OCI-LY7 (cell line): Measurements from ENCODE around the gene NPR3. TPM values are rescaled to one million over a fixed set of nuclear protein-coding genes. Genes with fewer than 3 reads are reported as not detected.

ENCODE experiments used
- BruUV-seq: library from RNA; stranded (reverse); fragments of 400-500 nt; replicated peaks from 2 replicates; lab custom pipeline; 2021; lab: Mats Ljungman, UMichigan
- CTCF ChIA-PET: fragments of 300-600 bp; sonication (Branson Sonifier 250); formaldehyde crosslinking; loops from one replicate; lab custom pipeline; 2022; ENCODE audit warnings: antibody characterized with exemption; ENCODE audit not compliant: unreplicated experiment; lab: Charles Lee
- POLR2A ChIA-PET: fragments of 300-600 bp; sonication (Branson Sonifier 250); formaldehyde crosslinking; loops from one replicate; lab custom pipeline; 2022; ENCODE audit warnings: antibody characterized with exemption; lab: Charles Lee
- DNase-seq: peaks from one replicate; pipeline ENCODE4 v3.0.0-alpha.2; 2015; ENCODE audit warnings: low spot score
- H2AFZ ChIP-seq: fragments of 200-600 bp; sonication (generic), shearing (Covaris generic); 2 replicates; pipeline ENCODE4 v1.6.1; 2014; ENCODE audit warnings: mild to moderate bottlenecking, antibody characterized with exemption, low read length, moderate library complexity
- H3K27ac ChIP-seq: fragments of 200-600 bp; sonication (generic); 2 replicates; pipeline ENCODE4 v1.5.1; 2014; ENCODE audit warnings: mixed run types, low read depth, mild to moderate bottlenecking, moderate library complexity, low read length, inconsistent platforms; ENCODE audit not compliant: poor library complexity, severe bottlenecking
- H3K36me3 ChIP-seq: fragments of 200-600 bp; sonication (generic); 2 replicates; pipeline ENCODE4 v1.6.1; 2014; ENCODE audit warnings: mild to moderate bottlenecking, antibody characterized with exemption, low read length, moderate library complexity, mixed read lengths; ENCODE audit not compliant: insufficient read depth
- H3K4me1 ChIP-seq: fragments of 200-600 bp; sonication (generic); 2 replicates; pipeline ENCODE4 v1.5.1; 2014; ENCODE audit warnings: mild to moderate bottlenecking, low read length; ENCODE audit not compliant: insufficient read depth, poor library complexity, severe bottlenecking
- H3K4me2 ChIP-seq: fragments of 200-600 bp; sonication (generic); 2 replicates; pipeline ENCODE4 v1.6.1; 2014; ENCODE audit warnings: mild to moderate bottlenecking, low read length
- H3K4me3 ChIP-seq: fragments of 200-600 bp; sonication (generic); 2 replicates; pipeline ENCODE4 v1.5.1; 2014; ENCODE audit warnings: mild to moderate bottlenecking, low read depth, low read length; ENCODE audit not compliant: poor library complexity, severe bottlenecking
- H3K79me2 ChIP-seq: fragments of 200-600 bp; sonication (generic); 2 replicates; pipeline ENCODE4 v1.6.1; 2016; ENCODE audit warnings: low read depth, mild to moderate bottlenecking, low read length, moderate library complexity, mixed read lengths; ENCODE audit not compliant: insufficient read depth
- H3K9me2 ChIP-seq: fragments of 200-600 bp; sonication (generic); 2 replicates; pipeline ENCODE4 v1.6.1; 2016; ENCODE audit warnings: mild to moderate bottlenecking, low read length, mixed read lengths; ENCODE audit not compliant: insufficient read depth
- H3K9me3 ChIP-seq: fragments of 200-600 bp; sonication (generic); 2 replicates; pipeline ENCODE4 v1.6.1; 2014; ENCODE audit warnings: mild to moderate bottlenecking, mixed run types, low read length, mixed read lengths
- H4K20me1 ChIP-seq: fragments of 200-600 bp; sonication (generic); 2 replicates; pipeline ENCODE4 v1.6.1; 2014; ENCODE audit warnings: mild to moderate bottlenecking, antibody characterized with exemption, low read length, moderate library complexity, mixed read lengths; ENCODE audit not compliant: insufficient read depth
- EZH2phosphoT487 ChIP-seq: fragments of 200-600 bp; sonication (generic); IDR thresholded peaks from 2 replicates; pipeline ENCODE4 v1.6.1; 2018; ENCODE audit warnings: low read depth, borderline replicate concordance, mild to moderate bottlenecking, mixed run types, antibody characterized with exemption, low read length, moderate library complexity, mixed read lengths
- intact Hi-C: fragments of 100-400 bp; cut with micrococcal nuclease; formaldehyde crosslinking; loops from one replicate; pipeline ENCODE4 v1.10.0; 2022; ENCODE audit not compliant: unreplicated experiment
- total RNA-seq, 2 experiments: library from RNA; depleted of rRNA in 1 of 2; stranded (reverse); fragments of >200 nt in 1 of 2; shearing (Covaris generic) in 1 of 2; gene quantifications; 2 replicates each; pipeline ENCODE4 v1.2.3, GENCODE V29; 2014 to 2022
- TF ChIP-seq, protein P1 (sequence below): fragments of 200-600 bp; sonication (generic); conservative IDR thresholded peaks from 2 replicates; pipeline ENCODE4 v1.5.1; 2014; ENCODE audit warnings: mild to moderate bottlenecking, antibody characterized with exemption, low read length, moderate library complexity, mixed read lengths

The NPR3 gene
- total RNA-seq, 2 experiments from 2014 or later = not detected

DNA sequence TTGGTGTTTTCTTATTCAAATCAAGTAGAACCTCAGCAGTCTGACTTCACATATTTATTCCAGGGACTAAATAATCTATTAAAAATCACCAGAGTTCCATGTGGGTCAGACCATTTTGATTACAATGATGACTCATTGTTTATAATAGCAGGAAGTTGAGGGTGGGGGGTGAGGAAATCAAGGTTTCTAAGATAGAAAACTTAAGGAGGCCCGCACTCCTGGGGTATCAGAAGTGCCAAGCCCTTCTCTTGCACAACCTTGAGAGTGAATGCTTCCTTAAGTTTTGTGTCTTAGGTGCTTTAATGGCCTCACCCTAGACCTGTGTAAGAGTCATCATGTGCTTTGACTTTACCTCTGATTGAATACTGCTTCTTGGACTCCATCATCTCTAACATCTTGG lies 31.9 kb upstream of the NPR3 start:
- no TSS peak for BruUV-seq
- no peaks in the 10 kb centered on the region for H3K9me3 ChIP-seq
- no peak for DNase-seq
- H3K27ac ChIP-seq = no peak overlapping the region
- no peaks in the 10 kb centered on the region for H4K20me1 ChIP-seq
- no peak overlapping the region for H2AFZ ChIP-seq
- H3K4me2 ChIP-seq = no peak overlapping the region
- no peak overlapping the region for H3K4me3 ChIP-seq
- ChIA-PET POLR2A (interaction anchor here (0.6 kb wide), 2 partner anchors 145 to 394 kb away, joined by 3 read pairs; no protein-coding TSS in a partner anchor), CTCF (no interaction called here)
- no peaks in the 10 kb centered on the region for H3K79me2 ChIP-seq
- no peaks in the 10 kb centered on the region for H3K36me3 ChIP-seq
- intact Hi-C loops = no loop called here
- no peak for TF ChIP-seq EZH2phosphoT487
- TF ChIP-seq, protein P1, sequence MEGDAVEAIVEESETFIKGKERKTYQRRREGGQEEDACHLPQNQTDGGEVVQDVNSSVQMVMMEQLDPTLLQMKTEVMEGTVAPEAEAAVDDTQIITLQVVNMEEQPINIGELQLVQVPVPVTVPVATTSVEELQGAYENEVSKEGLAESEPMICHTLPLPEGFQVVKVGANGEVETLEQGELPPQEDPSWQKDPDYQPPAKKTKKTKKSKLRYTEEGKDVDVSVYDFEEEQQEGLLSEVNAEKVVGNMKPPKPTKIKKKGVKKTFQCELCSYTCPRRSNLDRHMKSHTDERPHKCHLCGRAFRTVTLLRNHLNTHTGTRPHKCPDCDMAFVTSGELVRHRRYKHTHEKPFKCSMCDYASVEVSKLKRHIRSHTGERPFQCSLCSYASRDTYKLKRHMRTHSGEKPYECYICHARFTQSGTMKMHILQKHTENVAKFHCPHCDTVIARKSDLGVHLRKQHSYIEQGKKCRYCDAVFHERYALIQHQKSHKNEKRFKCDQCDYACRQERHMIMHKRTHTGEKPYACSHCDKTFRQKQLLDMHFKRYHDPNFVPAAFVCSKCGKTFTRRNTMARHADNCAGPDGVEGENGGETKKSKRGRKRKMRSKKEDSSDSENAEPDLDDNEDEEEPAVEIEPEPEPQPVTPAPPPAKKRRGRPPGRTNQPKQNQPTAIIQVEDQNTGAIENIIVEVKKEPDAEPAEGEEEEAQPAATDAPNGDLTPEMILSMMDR = no peak
- no peaks in the 10 kb centered on the region for H3K4me1 ChIP-seq
- H3K9me2 ChIP-seq = no peaks in the 10 kb centered on the region

DNA sequence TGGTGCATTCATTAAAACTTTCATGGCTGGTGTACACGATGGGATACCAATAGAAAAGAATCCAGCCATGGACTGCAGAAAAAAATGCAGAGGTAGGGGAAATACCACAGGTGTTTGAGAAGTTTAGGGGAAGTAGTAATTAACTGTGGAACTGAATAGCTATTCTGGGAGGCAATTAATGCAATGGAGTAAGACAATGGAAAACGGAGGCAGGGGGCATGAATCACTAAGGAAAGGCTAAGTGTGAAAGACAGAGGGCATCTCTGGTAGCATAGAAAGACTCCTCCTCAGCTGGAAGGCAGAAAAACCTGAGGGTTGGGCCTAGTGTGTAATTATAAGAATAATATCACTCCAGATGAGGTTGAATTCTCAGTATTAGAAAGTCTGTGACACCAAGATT lies 30.9 kb upstream of the NPR3 start:
- no peaks in the 10 kb centered on the region for H3K79me2 ChIP-seq
- CTCF ChIA-PET = no interaction called here
- TF ChIP-seq, protein P1 = no peak
- no peak for TF ChIP-seq EZH2phosphoT487
- H3K27ac ChIP-seq = no peak overlapping the region
- no peaks in the 10 kb centered on the region for H4K20me1 ChIP-seq
- DNase-seq = no peak
- no peaks in the 10 kb centered on the region for H3K9me2 ChIP-seq
- H3K9me3 ChIP-seq = no peaks in the 10 kb centered on the region
- no peak overlapping the region for H2AFZ ChIP-seq
- no peak overlapping the region for H3K4me2 ChIP-seq
- H3K4me1 ChIP-seq = no peaks in the 10 kb centered on the region
- no peaks in the 10 kb centered on the region for H3K36me3 ChIP-seq
- POLR2A ChIA-PET = no interaction called here
- BruUV-seq = no TSS peak
- intact Hi-C loops = no loop called here
- no peak overlapping the region for H3K4me3 ChIP-seq

DNA sequence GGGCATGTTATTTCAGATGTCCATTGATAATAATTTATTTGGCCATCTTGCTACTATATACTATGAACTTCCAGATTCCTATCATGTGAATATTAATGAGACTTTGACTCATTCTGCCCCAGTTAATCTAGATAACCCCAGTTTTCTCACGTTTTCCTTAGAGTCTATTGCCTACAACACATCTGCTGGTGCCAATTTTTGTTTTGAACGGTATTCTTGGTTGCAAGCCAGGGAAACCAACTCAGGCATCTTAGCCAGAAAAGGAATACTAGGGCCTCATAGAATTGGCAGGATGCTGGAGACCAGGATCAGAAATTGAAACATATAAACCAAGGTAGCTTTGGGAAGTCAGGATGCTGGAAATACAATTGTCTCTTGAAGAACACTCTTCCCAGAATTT lies 28.0 kb upstream of the NPR3 start:
- ChIA-PET POLR2A (no interaction called here), CTCF (no interaction called here)
- no peak overlapping the region for H2AFZ ChIP-seq
- H3K36me3 ChIP-seq = no peaks in the 10 kb centered on the region
- BruUV-seq = no TSS peak
- H3K27ac ChIP-seq = no peak overlapping the region
- H3K4me2 ChIP-seq = no peak overlapping the region
- DNase-seq = no peak
- no peaks in the 10 kb centered on the region for H3K9me2 ChIP-seq
- H3K4me3 ChIP-seq = no peak overlapping the region
- no peaks in the 10 kb centered on the region for H3K9me3 ChIP-seq
- H3K79me2 ChIP-seq = no peaks in the 10 kb centered on the region
- TF ChIP-seq EZH2phosphoT487 = no peak
- TF ChIP-seq, protein P1 = no peak
- H3K4me1 ChIP-seq = no peaks in the 10 kb centered on the region
- intact Hi-C loops = no loop called here
- no peaks in the 10 kb centered on the region for H4K20me1 ChIP-seq
